AG10803 (cell line): ENCODE data around the gene GAS5.
"Not testable (repeated sequence)": the region's sequence is repeated elsewhere in the genome, so short reads cannot be mapped to it uniquely, and the experiment has no call there.

Experiments
- DNase-seq: peaks from one replicate; pipeline ENCODE4 v3.0.0; 2010; ENCODE audit warnings: low read depth
- H3K4me3 ChIP-seq: 2 replicates; pipeline ENCODE4 v1.5.1; 2011; ENCODE audit warnings: mild to moderate bottlenecking, low read length, control low read depth
- CTCF ChIP-seq: conservative IDR thresholded peaks from 2 replicates; pipeline ENCODE4 v1.5.1; 2011; ENCODE audit warnings: mild to moderate bottlenecking, low read length, control low read depth, inconsistent platforms

GAS5 gene

DNA sequence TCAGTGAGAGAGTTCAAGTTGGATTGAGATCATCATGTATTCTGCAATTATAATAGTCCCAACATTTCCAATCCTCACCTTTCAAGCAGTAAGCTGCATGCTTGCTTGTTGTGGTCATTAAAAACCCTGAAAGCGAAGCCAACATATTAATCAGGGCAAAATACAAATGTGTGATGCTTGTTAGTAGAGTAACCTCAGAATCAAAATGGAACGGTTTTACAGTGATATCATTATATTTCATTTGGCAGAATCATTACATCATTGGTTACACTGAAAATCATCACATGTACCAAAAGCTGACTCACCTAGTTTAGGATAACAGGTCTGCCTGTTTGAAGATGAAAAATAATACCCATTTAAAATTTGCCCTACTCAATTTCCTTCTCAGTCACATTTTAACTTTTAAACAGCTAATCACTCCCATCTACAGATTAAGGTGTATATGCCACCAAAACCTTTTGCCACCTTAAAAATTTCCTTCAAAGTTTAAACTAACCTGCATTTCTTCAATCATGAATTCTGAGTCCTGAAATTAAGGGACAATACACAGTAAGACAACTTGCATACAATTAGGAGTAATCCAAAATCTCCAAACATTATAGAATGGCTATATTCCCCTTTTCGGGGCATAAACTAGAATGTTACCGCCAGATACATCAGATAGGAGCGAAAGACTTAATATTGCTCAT, 3.5 kb downstream of the GAS5 start:
- no peak for DNase-seq
- no peak overlapping the region for H3K4me3 ChIP-seq
- no peak for TF ChIP-seq CTCF

DNA sequence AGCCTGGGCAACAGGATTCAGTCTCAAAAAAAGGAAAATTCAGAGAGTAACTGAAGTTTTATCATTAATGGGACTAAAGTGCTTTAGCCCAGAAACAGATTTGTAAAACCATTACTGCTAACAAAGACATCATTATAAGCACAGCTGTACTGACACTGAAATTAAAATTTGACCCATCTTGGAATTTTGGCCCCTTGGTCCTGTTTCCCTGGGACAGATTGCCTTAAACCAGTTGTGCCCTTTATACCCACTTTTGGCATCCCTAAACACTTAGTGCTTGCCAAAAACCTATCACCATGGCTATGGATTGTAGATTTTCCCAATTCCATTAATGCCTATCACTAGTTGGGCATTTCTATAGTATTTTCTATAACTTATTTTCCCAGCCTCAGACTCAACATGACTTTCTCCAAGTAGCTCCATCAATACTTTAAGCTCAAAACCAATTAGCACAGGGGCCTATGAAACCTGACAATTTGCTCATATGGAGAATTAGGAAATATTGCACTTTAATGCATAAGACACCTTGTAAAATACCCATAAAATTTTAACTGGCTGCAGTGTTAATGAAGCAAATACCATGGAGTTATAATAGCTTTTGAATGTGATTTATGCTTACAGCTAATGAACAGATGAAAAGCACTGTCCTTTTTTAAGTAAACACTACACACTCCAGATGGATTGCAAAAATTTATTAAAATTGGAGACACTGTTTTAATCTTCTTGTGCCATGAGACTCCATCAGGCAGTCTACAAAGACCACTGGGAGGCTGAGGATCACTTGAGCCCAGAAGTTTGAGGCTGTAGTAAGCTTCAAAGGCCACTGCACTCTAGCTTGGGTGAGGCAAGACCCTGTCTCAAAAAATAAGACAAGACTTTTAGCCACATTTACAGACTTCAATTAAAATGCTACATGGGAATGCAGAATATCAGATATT, 4.3 kb downstream of the GAS5 start:
- DNase-seq: no peak
- no peak overlapping the region for H3K4me3 ChIP-seq
- no peak for TF ChIP-seq CTCF

DNA sequence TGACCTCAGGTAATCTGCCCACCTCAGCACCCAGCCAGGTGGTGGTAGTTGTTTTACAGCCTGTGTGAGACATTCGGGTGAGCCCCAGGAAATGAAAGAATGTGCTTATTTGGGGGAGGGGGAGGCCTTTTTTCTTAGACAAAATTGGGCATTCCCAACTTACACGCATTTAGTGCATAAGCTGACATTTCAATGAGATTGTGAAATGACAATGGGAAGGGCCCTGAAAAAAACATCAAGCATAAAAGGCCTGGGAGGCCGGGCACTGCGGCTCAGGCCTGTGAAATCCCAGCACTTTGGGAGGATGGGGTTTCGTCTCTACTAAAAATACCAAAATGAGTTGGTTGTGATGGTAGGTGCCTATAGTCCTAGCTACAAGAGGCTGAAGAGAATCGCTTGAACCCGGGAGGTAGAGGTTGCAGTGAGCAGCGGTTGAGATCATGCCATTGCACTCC, 5.0 kb downstream of the GAS5 start:
- H3K4me3 ChIP-seq: no peak overlapping the region
- TF ChIP-seq CTCF: no peak
- DNase-seq: no peak

DNA sequence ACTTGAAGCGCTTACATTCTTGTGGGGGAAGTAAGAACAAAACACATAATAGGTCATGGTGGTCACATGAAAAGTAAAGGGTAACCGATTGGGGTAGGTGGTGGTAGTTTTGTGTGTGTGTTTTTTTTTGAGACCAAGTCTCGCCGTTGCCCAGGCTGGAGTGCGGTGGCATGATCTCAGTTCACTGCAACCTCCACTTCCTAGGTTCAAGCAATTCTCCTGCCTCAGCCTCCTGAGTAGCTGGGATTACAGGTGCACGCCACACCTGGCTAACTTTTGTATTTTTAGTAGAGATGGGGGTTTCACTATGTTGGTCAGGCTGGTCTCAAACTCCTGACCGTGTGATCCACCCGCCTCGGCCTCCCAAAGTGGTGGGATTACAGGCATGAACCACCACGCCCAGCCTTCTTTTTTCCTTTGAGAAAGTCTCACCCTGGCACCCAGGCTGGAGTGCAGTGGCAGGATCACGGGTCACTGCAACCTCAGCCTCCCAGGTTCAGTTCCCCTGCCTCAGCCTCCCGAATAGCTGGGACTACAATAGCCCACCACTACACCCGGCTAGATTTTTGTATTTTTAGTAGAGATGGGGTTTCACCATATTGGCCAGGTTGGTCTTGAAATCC, 5.5 kb downstream of the GAS5 start:
- not testable (repeated sequence) for H3K4me3 ChIP-seq, DNase-seq

DNA sequence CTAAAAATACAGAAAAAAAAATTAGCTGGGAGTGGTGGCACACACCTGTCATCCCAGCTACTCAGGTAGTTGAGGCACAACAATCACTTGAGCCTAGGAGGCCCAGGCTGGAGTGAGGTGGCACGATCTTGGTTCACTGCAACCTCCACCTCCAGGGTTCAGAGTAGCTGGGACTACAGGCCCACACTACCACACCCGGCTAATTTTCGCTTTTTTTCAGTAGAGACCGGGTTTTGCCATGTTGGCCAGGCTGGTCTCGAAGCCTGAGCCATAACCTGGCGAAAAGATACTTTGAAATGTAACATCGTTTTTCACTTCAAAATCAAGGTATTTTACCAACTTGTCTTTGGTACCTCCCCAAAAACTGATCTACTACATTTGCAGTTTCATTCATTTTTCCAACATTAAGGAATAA, 6.1 kb downstream of the GAS5 start:
- DNase-seq: no peak
- H3K4me3 ChIP-seq: no peak overlapping the region
- TF ChIP-seq CTCF: no peak

DNA sequence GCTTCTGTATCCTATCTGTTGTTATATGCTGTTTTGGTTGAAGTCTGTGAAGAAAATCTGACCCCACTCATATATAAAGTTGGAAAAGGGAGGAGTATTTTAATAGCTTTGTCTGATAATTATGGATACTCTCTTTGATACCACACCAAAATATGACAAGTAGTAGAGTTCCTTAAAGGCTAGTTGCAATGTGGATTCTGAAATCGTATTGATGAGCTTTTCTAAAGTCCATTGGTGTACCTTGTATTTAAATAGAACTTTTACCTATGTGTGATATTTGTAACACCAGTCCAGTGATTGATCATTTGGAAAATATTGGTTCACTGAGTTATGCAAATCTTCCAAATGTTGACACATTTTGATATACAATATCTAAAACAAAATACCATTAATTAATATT, 7.7 kb downstream of the GAS5 start:
- H3K4me3 ChIP-seq: no peak overlapping the region
- no peak for TF ChIP-seq CTCF
- DNase-seq: no peak

- DNase-seq: not testable (repeated sequence)
Observed at GRCh38 chr1:173859547-173859946, 8.2 kb downstream of the GAS5 start.

More at GRCh38 chr1:173859547-173859946, 8.2 kb downstream of the GAS5 start:
- H3K4me3 ChIP-seq: not testable (repeated sequence)
